Measurements from ENCODE around the gene WFS1.

The WFS1 gene

GRCh38 chr4:6230502-6230785, 39.2 kb upstream of the WFS1 start:
- no peak for TF ChIP-seq ZBTB7A (IDR thresholded peaks at IDR 0.05; ENCODE audit: low read depth)
- TF ChIP-seq USF1 (IDR thresholded peaks at IDR 0.05): no peak
- no peak for TF ChIP-seq TEAD4 (IDR thresholded peaks at IDR 0.05)
- no peak for TF ChIP-seq NFIC (IDR thresholded peaks at IDR 0.05)
- TF ChIP-seq REST (IDR thresholded peaks at IDR 0.05; ENCODE audit: low read depth): no peak
- no peak for TF ChIP-seq FOXM1 (IDR thresholded peaks at IDR 0.05; ENCODE audit: borderline replicate concordance, low read depth)
- TF ChIP-seq CREB1 (IDR thresholded peaks at IDR 0.05; ENCODE audit: low read depth): no peak
- no peak for TF ChIP-seq YY1 (IDR thresholded peaks at IDR 0.05; ENCODE audit: low read depth)
- TF ChIP-seq MAX (IDR thresholded peaks at IDR 0.05): no peak
- TF ChIP-seq EGR1 (IDR thresholded peaks at IDR 0.05): no peak
- no peak for TF ChIP-seq TAF1 (IDR thresholded peaks at IDR 0.05; ENCODE audit: low read depth)
- no peak for TF ChIP-seq CEBPB (IDR thresholded peaks at IDR 0.05)
- TF ChIP-seq TCF12 (IDR thresholded peaks at IDR 0.05; ENCODE audit: low read depth): no peak
- TF ChIP-seq EP300 (IDR thresholded peaks at IDR 0.05; ENCODE audit: borderline replicate concordance): no peak

GRCh38 chr4:6230827-6231662, 38.6 kb upstream of the WFS1 start:
- TF ChIP-seq EP300 (IDR thresholded peaks at IDR 0.05; ENCODE audit: borderline replicate concordance) (no peak), CREB1 (IDR thresholded peaks at IDR 0.05; ENCODE audit: low read depth) (no peak), RAD21 (IDR thresholded peaks at IDR 0.05; ENCODE audit: low read depth) (no peak), NFIC (IDR thresholded peaks at IDR 0.05) (no peak), REST (IDR thresholded peaks at IDR 0.05; ENCODE audit: low read depth) (no peak), FOXM1 (IDR thresholded peaks at IDR 0.05; ENCODE audit: borderline replicate concordance, low read depth) (no peak), TCF12 (IDR thresholded peaks at IDR 0.05; ENCODE audit: low read depth) (no peak), YY1 (IDR thresholded peaks at IDR 0.05; ENCODE audit: low read depth) (no peak), ZBTB7A (IDR thresholded peaks at IDR 0.05; ENCODE audit: low read depth) (no peak), EGR1 (IDR thresholded peaks at IDR 0.05) (no peak), MAX (IDR thresholded peaks at IDR 0.05) (no peak), TAF1 (IDR thresholded peaks at IDR 0.05; ENCODE audit: low read depth) (no peak), TEAD4 (IDR thresholded peaks at IDR 0.05) (no peak), USF1 (IDR thresholded peaks at IDR 0.05) (no peak), CEBPB (IDR thresholded peaks at IDR 0.05) (no peak)

- TF ChIP-seq MAX (IDR thresholded peaks at IDR 0.05) (no peak), YY1 (IDR thresholded peaks at IDR 0.05; ENCODE audit: low read depth) (no peak), EGR1 (IDR thresholded peaks at IDR 0.05) (no peak), RAD21 (IDR thresholded peaks at IDR 0.05; ENCODE audit: low read depth) (no peak), CREB1 (IDR thresholded peaks at IDR 0.05; ENCODE audit: low read depth) (no peak), EP300 (IDR thresholded peaks at IDR 0.05; ENCODE audit: borderline replicate concordance) (no peak), FOXM1 (IDR thresholded peaks at IDR 0.05; ENCODE audit: borderline replicate concordance, low read depth) (no peak), ZBTB7A (IDR thresholded peaks at IDR 0.05; ENCODE audit: low read depth) (no peak), TEAD4 (IDR thresholded peaks at IDR 0.05) (no peak), TAF1 (IDR thresholded peaks at IDR 0.05; ENCODE audit: low read depth) (no peak), USF1 (IDR thresholded peaks at IDR 0.05) (no peak), TCF12 (IDR thresholded peaks at IDR 0.05; ENCODE audit: low read depth) (no peak), REST (IDR thresholded peaks at IDR 0.05; ENCODE audit: low read depth) (no peak), CEBPB (IDR thresholded peaks at IDR 0.05) (no peak), NFIC (IDR thresholded peaks at IDR 0.05) (no peak)
Measured at GRCh38 chr4:6231663-6232165, 37.9 kb upstream of the WFS1 start.
